ENCODE measurements around the gene HOXD4.

HOXD4 gene

DNA sequence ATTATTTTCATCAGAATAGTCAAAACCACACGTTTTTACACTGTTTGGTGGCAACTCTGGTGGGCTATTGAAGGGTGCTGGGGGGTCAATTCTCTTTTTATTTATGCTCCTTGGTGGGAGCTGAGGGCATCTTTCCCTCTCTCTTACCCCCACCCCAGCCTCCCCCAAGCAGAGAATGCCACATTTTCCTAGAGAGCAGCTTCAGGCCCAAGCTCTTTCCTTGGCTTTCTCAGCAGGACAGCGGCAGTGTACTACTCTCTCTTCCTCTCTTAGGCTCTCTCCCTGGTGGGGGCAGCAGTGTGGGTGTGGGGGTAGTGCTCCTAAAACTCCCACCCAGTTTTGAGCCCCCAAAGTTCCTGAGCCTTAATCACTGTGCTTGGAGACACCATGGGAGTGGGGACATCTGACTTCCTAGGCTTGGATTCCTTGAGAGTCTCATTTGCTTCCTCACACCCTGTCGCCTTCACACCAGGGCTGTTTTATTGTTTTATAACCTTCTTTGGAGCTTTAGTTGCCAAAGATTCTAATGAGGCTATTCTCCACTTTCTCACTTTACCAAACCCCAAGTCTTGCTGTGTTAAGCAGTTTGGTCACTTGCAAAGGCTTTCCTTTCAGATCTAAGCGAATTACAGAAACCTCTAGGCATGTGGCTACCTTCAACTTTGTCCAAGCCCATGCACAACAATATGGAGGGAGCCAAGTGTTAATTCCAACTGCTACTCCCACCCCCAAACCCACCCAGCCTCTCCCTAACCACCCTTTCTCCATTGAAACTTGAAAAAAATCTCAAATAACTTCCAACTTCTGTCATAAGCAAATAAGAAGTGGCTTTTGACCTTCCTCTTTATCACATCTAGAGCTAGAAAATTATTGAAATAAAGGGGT is 6.0 kb upstream of the HOXD4 start:
- DNase-seq: no peak

GRCh38 chr2:176146101-176146500 is 5.2 kb upstream of the HOXD4 start:
- no peak for DNase-seq

- no peak for DNase-seq
Observed at GRCh38 chr2:176146645-176147044, 4.7 kb upstream of the HOXD4 start.

DNA sequence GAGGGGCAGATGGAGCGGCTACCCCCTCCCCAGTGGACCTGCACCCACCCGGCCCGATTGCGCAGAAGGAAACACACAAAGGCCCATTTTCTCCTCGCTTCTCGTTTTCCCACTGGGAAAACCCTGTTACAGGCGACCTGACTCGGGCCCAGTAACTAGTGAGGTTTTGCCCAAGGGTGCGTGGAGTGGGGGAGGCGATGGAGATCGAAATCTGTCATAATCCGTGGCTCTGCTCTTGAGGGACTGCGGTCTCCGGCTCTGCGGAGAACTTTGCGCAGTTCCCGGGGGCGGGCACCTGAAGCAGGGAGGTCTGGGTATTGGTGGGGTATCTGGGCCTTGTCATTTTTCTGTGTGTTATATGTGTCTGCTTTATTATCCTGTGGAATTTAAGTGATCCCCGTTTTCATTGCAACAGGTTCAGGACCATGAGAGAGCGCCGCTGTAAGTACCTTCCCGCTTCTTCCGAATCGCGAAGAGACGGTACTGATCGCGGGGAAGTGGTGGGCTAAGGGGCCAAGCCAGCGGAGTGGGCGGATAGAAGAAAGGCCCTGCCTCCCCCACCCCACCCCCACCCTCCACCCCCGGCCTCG is 4.0 kb upstream of the HOXD4 start:
- DNase-seq: no peak

DNA sequence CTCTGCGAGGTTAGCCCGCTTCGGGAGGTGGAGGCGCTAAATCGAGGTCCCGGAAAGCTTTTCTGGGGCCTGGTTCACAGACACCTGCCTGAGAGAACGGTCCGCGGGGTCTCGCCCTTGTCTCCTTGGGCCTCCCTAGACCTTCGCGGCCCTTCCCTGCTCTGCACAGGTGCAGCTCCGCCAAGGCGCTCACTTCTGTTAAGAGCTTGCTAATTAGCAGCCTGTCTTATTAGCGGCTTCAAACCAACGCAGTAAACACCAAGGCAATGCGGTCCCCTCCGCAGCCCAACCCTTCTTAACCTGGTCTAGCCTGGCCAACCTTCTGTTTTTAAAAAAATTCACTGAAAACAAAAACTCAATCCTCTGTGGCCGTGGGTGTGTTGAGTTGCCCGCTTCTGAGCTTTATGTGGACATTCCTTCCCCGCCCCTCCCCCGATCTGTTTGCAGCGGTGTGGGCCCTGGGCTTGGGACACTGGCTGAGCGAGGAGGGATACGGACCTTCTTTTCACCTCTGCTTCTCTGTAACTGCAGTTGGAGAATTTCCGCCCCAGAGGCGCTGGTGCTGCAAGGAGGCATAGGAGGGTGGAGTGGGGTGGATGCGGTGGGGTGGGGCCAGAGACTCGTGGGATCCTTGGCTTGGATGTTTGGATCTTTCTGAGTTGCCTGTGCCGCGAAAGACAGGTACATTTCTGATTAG is 3.4 kb upstream of the HOXD4 start:
- DNase-seq: no peak

DNA sequence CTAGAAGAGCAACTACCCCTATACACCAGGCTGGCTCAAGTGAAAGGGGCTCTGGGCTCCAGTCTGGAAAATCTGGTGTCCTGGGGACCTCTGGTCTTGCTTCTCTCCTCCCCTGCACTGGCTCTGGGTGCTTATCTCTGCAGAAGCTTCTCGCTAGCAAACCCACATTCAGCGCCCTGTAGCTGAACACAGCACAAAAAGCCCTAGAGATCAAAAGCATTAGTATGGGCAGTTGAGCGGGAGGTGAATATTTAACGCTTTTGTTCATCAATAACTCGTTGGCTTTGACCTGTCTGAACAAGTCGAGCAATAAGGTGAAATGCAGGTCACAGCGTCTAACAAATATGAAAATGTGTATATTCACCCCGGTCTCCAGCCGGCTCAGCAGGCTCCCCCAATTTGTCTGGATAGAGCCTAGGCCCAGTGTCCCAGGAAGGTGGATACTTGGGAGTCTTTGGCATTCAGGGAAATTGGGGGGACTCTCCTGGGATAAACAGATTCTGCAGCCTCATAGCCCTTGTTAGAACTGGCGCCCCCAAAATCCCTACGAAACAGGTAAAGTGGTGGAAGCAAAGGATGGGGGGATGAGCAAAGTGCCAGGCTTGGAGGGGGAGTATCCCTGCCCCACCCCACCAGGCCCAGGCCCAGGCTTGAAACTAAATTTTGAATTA is 2.5 kb upstream of the HOXD4 start:
- DNase-seq: no peak

DNA sequence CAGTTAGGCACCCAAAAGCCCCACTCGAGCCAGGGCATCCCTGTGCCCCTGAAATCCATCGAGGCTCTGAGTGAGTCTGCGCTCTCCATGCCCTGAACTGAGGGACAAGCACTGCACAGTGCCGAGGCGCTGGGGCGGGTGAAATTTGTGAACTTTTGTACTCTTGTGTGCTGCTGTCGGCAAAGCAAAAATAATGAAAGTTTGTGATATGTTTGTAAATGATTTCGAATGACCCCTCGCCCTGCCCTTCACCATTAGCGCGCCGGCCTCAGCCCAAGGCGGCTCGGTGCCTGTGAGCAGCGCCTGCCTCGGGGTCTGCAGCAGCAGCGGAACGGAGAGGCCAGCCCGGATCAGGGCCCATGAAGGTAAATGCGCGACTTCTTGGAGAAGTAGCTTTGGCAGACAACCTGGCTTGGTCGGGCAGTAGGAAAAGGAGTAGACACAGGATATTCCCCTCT is 1.8 kb upstream of the HOXD4 start:
- no peak for DNase-seq

DNA sequence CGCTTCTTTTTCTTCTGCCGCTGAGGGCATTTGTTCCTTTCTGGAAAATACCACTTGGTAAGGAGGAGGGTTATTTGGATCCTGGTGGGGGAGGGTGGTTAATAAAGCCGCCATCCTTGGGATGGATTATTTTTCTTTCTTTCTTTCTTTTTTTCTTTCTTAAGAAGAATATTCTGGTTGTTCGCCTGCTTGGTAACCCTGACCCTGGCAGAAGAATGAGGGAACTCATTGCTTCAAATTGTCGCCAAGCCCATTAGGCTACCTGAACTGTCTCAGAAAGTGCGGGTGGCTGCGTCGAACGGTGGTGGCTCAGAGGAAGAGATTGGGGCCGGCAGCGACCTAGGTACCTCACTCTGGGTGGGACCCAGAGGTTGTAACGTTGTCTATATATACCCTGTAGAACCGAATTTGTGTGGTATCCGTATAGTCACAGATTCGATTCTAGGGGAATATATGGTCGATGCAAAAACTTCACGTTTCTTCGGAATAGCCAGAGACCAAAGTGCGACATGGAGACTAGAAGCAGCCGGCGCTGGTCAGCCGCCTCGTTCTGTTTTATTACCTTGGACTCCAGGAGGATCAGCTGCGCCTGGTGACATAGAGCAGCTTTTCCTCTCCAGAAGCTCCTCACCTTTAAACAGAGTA is 1.3 kb upstream of the HOXD4 start:
- DNase-seq: no peak

- no peak for DNase-seq
Observed at GRCh38 chr2:176150584-176151441, 537 bp upstream of the HOXD4 start.

DNA sequence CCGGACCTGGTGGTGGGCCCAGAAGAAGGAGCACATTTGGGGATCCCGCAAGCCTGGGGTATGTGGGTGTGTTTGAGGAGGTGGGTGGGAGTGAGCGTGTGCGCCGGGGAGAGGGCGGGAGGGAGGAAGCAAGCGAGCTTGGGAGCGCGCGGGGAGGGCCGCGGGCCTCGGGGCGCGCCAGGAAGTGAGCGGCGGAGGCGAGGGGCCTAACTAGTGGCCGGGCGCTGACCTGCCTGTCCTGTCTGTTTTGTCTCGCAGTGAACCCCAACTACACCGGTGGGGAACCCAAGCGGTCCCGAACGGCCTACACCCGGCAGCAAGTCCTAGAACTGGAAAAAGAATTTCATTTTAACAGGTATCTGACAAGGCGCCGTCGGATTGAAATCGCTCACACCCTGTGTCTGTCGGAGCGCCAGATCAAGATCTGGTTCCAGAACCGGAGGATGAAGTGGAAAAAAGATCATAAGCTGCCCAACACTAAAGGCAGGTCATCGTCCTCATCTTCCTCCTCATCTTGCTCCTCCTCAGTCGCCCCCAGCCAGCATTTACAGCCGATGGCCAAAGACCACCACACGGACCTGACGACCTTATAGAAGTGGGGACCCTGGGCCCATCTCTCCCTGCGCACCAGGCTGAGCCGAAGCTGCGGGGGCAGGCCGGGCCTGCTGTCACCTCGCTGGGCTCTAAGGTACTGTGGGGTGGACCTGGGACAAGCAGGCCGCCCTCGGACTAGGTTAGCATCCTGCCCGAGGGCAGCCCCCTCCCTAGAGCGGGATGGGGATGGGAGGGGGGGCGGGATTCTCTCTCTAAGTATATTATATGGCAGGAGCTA is 1.2 kb downstream of the HOXD4 start:
- DNase-seq: no peak

DNA sequence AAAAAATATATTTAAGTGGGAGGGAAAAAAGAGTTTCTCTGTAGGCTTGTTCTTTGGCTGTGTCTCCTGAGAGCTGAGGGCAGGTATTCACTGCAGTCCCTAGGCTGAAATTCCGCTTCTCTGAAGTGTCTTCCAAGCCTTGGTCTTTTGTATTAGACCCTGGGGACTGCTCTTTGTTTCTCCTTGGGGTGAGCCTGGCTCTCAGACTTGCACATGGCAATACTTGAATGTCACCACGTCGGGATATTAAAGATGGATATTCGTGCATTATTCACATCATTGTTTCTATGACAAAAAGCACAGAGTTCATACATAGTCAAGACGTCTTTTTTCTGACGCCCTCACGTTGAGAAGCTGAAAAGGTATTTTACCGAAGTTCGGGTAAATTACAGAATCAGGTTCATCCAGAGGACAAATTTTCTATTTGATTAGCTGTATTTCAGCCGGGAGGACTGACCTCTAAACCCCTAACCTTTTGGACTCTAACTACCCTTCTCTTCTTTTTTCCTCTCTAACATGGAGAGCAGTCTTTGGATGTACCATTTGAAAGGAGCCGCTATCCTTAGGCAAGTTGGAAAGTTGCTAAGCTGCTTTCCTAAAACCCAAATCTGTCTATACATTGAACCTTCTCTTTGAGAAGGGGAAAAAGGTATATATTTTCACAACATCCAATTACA is 3.4 kb downstream of the HOXD4 start:
- DNase-seq: no peak

DNA sequence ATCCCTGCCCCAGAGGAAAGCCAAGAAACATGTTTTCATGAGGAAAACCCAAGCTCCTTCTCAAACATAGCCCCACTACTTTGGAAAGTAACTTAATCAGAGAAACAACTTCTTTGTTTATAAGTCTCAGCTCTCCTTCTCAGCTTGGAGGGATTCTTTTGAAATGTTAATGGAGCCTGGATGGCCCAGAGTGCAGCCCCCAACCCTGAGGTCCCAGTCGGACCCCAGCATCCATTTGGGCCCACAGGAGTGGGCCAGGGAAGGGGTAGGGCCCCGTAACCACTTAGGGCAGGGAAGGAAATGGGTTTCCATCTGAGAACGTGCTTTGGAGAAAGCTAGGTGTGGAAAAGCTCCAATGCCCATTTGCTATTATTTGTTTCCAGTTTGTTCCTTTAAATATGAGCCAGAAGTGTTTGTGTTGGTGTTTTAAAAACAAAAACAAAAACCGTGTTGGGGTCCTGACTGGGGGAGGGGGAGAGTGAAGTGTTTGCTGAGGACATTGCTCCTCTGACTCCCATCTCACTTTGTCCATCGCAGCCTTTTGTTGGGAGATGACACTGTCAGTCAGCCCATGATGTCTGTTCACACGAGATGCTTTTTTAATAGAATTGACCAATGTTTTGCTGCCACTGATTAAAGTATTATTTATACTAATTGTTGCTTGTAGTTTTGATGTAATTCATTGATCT is 4.2 kb downstream of the HOXD4 start:
- no peak for DNase-seq

DNA sequence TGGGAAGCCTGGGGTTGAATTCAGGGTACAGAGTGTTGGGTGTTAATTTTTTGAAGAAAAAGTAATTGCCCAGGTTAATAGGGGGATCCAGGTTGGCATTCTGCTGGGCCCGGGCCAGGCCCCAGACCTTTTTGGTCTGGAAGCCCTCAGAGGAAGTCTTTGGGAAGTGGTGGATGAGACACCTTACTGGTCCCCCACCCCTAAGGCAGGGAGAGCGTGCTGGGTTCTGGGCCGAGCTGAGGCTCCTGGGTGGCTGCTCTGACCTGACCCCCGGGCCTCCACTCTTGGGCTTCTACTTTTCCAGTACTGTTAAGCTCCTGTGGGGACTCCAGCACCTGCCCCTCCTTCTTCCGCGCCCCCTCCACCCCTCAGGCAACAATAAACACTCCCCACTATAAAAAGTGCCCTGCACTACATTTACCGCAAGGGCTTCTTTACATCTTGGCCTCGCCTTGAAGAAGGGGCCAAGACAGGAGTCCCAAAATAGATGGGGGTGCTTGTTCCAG is 5.0 kb downstream of the HOXD4 start:
- DNase-seq: no peak

- DNase-seq: no peak
Observed at GRCh38 chr2:176156807-176157498, 5.6 kb downstream of the HOXD4 start, which contains the start of gene HOXD3. TSS of gene HOXD3 (plus strand) at chr2:176157307. CDS start at chr2:176169115, 11,808 bp downstream.

DNA sequence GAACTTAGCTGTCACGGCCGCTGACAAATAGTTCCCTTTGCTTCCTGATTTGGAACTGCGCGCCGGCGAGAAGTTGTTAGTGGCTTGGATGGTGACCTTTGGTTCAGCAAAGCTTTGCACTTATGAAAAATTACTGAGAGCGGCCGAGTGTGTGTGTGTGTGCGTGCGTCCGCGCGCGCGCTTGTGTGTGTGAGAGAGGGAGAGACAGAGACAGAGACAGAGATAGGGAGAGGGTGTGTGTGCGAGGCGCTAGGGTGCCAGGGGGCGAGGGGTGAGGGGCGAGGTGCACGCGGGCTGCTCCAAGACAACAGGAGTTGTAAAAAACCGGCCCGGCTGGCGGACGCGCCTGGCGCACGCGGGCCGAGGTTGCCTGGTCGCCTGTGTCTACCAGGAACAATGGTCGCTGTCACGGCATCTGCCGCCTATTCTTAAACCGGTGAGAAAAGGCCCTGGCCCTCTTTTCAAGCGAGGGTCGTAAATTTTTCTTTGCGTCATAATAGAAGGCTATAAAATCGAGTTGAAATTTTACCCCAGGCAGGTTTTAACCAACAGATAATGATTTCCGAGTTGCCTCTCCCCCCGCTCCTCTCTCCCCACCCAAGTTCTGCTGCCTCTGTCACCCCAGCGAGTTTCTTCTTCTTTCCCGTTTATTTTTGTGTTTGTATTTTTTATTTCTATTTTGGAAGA is 6.3 kb downstream of the HOXD4 start:
- no peak for DNase-seq

DNA sequence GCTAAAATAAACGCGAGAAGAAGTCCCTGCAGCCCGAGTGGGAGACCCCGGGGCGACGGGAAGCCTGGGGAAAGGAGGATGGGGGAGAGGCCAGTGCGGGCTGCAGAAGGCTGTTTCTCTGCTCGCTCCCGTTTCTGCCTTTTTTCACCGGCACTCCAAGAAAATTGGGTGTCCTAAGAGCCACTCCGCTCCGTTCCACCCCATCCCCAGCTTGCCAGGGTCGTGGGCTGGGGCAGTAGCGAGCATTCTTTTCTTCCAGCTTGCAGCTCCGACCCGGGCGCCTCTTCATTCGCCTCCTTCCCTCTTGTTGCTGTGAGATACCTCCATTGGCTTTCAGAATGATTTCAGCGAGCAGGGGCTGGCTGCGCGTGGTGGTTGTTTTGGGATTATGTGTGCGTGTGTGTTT is 6.8 kb downstream of the HOXD4 start:
- no peak for DNase-seq

GRCh38 chr2:176158855-176159662 is 7.7 kb downstream of the HOXD4 start:
- DNase-seq: no peak

Data from stimulated activated CD8-positive, alpha-beta memory T cell treated with anti-CD3 and anti-CD28 coated beads, Interleukin-4, amount 100 ng/mL, for 48 hours (primary cell).